IPS DF 4.7 (cell line): ENCODE results near the gene BPIFB4.
"Not testable (repeated sequence)": the region's sequence is repeated elsewhere in the genome, so short reads cannot be mapped to it uniquely, and the experiment has no call there.

ENCODE experiments used
- DNase-seq: peaks from one replicate; pipeline ENCODE4 v3.0.0-alpha.2; 2013; ENCODE audit warnings: low spot score; ENCODE audit errors: extremely low read depth

The BPIFB4 gene

GRCh38 chr20:33119725-33120720 is 40.6 kb downstream of the BPIFB4 start:
- no peak for DNase-seq

GRCh38 chr20:33120934-33121333 is 41.5 kb downstream of the BPIFB4 start:
- no peak for DNase-seq

DNA sequence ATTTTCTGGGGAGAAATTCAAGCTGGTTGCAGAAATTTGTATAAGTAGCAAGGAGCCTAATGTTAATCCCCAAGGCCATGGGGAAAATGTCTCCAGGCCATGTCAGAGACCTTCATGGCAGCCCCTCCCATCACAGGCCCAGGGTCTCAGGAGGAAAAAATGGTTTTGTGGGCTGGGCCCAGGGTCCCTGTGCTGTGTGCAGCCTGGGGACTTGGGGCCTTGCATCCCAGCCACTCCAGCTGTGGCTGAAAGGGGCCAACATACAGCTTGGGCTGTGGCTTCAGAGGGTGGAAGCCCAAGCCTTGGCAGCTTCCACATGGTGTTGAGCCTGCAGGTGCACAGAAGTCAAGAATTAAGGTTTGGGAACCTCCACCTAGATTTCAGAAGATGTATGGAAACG is 42.9 kb downstream of the BPIFB4 start:
- DNase-seq = not testable (repeated sequence)

DNA sequence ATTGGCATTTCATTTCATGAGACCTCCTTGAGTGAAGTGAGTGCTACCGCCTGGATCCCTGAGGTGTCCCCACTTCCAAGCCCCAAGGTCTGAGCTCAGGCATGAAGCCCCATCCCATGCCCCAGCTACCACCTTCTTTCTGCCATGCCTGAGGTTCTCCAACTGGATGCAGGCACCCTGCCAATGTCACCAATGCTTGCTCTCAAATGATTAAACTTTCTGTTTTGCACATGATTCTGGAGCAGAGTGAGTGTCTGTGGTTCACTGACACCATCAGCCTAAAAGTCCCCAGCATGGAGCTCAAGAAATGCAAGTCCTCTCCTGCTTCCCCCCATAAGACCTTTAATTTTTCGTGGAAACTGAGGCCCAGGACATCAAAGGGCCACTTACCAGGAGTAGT is 44.8 kb downstream of the BPIFB4 start:
- DNase-seq = no peak

DNA sequence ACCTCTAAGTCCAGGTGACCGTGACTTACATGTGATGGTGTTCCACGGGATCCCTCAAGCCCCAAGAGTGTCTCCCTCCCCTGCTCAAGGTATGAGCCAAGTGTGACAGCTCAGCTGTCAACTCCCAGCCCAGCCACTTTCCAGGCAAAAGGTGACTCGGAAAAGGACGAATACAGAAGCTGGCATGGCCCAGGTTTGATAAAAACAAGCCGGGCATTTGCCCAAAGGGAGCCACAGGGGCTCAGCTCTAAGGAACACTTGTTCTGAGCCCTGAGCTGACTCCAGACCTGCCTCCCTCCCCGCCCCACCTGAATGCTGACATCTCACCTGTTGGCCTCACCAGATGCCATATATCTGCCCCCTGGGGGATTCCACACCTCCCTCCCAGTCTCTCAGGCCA is 45.6 kb downstream of the BPIFB4 start:
- no peak for DNase-seq

DNA sequence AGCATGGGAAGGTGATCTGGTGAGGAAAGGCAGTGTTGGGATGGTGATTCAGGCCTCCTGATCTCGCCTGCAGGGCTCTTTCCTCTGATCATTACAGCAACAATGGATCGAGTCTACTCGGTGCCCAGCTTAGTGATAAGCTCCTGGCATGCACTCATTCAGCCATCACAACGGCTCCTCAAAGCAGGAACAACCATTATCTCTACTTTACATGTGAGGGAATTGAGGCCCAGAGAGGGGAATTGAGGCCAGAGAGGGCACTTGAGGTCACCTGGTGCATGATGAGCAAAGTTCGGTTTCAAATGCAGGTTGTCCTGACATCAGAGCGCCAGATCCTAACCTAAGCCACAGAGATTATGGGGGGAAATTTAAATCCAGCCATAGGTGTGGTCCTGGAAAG is 46.5 kb downstream of the BPIFB4 start:
- DNase-seq = no peak

DNA sequence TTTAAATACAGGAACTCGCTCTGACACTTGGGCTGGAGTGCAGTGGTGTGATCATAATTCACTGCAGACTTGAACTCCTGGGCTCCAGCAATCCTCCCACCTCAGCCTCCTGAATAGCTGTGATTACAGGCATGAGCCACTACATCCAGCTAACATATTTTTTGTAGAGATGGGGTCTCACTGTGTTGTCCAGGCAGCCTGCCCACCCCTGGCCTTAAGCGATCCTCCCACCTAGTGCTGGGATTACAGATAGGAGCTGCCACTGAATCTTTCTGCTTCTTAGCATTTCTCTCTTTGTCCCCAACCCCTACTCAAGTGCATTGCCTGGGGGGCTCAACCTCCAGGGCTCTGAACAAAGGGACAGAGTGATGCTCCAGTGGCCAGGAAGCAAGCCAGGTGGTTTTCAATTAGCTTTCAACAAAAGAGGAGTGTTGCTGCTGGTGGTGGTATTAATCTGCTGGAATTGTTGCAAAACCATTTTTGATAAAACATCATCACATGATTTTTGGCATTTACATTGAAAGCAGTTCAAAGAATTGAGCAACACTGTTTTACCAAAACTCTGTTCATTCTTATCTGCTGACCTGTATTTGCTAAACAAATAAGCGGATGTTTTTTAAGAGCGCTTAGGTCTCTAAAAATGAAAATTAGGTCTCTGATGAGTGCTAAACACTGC is 48.1 kb downstream of the BPIFB4 start:
- DNase-seq = no peak

GRCh38 chr20:33130568-33131061 is 51.2 kb downstream of the BPIFB4 start:
- no peak for DNase-seq

- no peak for DNase-seq
Observed at GRCh38 chr20:33131949-33132473, 52.6 kb downstream of the BPIFB4 start.

GRCh38 chr20:33132513-33133372 is 53.3 kb downstream of the BPIFB4 start:
- DNase-seq = no peak

- DNase-seq = no peak
Observed at GRCh38 chr20:33133373-33133941, 54.0 kb downstream of the BPIFB4 start.

- no peak for DNase-seq
Observed at GRCh38 chr20:33137195-33137594, 57.8 kb downstream of the BPIFB4 start.

DNA sequence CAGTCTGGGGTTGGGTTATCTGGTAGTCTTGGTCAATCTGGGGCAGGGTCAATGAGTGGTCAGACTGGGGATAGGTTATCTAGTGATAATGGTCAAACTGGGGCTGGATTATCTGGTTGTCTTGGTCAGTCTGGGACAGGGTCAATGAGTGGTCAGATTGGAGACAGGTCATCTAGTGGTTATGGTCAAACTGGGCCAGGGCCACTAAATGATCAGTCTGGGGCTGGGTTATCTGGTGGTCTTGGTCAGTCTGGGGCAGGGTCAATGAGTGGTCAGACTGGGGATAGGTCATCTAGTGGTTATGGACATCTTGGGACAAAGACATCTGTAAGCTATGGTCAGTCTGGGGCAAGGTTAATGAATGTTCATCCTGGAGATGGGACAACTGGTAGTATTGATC is 60.0 kb downstream of the BPIFB4 start:
- DNase-seq = no peak

- DNase-seq = no peak
Observed at GRCh38 chr20:33145521-33145920, 66.1 kb downstream of the BPIFB4 start.

- no peak for DNase-seq
Observed at GRCh38 chr20:33147299-33147698, 67.9 kb downstream of the BPIFB4 start.

GRCh38 chr20:33148040-33148439 is 68.6 kb downstream of the BPIFB4 start:
- no peak for DNase-seq

GRCh38 chr20:33154252-33154651 is 74.8 kb downstream of the BPIFB4 start:
- no peak for DNase-seq

DNA sequence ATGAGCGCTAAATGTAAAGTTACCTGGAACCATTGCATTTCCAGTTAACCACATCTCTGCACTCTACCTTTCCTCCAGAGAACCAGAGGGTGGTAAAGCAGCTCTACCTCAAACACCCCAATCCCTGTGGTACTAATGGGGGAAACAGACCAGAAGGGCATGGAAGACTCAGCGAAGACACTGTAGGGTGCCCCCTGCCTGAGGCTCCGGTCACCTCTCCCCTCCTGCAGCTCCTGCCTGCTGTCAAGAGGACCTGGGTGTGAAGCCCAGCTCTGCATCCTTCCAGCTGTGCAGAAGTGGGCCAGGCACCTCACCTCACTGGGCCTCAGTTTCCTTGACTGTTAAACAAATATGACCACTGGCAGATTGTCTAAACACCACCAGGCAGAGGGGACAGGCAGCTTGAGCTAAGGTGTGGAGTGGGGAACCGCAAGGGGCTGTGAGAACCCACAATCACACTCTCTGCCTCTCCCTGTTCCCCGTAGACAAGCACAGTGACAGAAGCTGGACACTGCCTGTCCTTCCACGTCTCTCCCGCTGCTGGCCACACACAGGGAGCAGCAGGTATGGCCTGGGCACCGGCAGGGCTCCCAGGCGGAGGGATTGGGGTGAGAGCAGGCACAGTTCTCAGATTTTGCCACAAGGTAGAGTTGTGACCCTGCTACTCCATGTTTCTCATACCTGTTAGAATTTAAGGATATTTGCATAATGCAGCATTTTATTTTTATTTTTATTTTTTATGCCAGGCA is 79.4 kb downstream of the BPIFB4 start:
- DNase-seq = no peak

- no peak for DNase-seq
Observed at GRCh38 chr20:33159713-33160112, 80.3 kb downstream of the BPIFB4 start.

- no peak for DNase-seq
Observed at GRCh38 chr20:33160681-33161080, 81.2 kb downstream of the BPIFB4 start.
